ENCODE data around the gene ARIH1. TPM values are rescaled to one million over a fixed set of nuclear protein-coding genes. Genes with fewer than 3 reads are reported as not detected.

ARIH1 gene
- total and polyA plus RNA-seq, 2 of the 4 experiments (the other 2 are of a cell fraction): 24.0 to 41.2 TPM

GRCh38 chr15:72486144-72486543 lies 12.0 kb downstream of the ARIH1 start:
- Histone ChIP-seq H3K4me2 (ENCODE audit: low read depth, low read length) (peak overlapping the region; percentile 22; the same call in 1 of the 2 replicates), H2BK20ac (ENCODE audit: low read depth, low read length) (no peak overlapping the region), H4K91ac (ENCODE audit: insufficient read depth, low read depth, low read length) (no peak overlapping the region), H3K56ac (ENCODE audit: extremely low read depth, insufficient read depth, low read length) (no peak overlapping the region), H2BK5ac (ENCODE audit: low read depth, low read length, poor library complexity, severe bottlenecking) (no peak overlapping the region), H3K9me3 (ENCODE audit: control insufficient read depth, insufficient read depth, low read length) (no peaks in the 10 kb centered on the region), H2AK9ac (replicated peaks; ENCODE audit: low read depth, low read length, poor library complexity) (no peak overlapping the region), H2BK15ac (ENCODE audit: low read depth, low read length) (no peak overlapping the region), H3K36me3 (ENCODE audit: control insufficient read depth, insufficient read depth, low read length) (peaks cover 2% of the 10 kb centered on the region), H3K4me1 (ENCODE audit: control insufficient read depth, insufficient read depth, low read length) (peaks cover 10% of the 10 kb centered on the region), H3K9ac (ENCODE audit: low read depth, low read length) (no peak overlapping the region), H4K20me1 (ENCODE audit: insufficient read depth, low read length) (peaks cover 92% of the 10 kb centered on the region), H3K79me1 (ENCODE audit: low read depth in 1 of 2, low read length in 2 of 2) (peaks cover 10 to 69% of the 10 kb centered on the region in 2 experiments; a peak in 3 of 4 replicates), H3K18ac (ENCODE audit: low read depth, low read length) (no peak overlapping the region), H3K14ac (replicated peaks; ENCODE audit: low read depth, low read length) (no peak overlapping the region), H2AFZ (replicated peaks; ENCODE audit: low read length, poor library complexity) (no peak overlapping the region), H3K4me3 (ENCODE audit: insufficient read depth, low read depth, low read length) (no peak overlapping the region), H3K23ac (ENCODE audit: low read depth, low read length) (no peak overlapping the region), H3K4ac (ENCODE audit: low read depth, low read length) (no peak overlapping the region), H4K8ac (ENCODE audit: low read depth in 2 of 2, low read length in 2 of 2) (no peak overlapping the region), H4K5ac (ENCODE audit: low read depth, low read length) (no peak overlapping the region), H2BK120ac (ENCODE audit: low read depth, low read length) (no peak overlapping the region), H2AK5ac (ENCODE audit: low read depth, low read length) (no peak overlapping the region), H3K27me3 (ENCODE audit: control insufficient read depth, insufficient read depth, low read length) (no peaks in the 10 kb centered on the region), H3K9me1 (ENCODE audit: insufficient read depth, low read length) (peaks cover 17% of the 10 kb centered on the region), H3K27ac (ENCODE audit: insufficient read depth, low read length) (no peak overlapping the region)
- no peak for ATAC-seq (ENCODE audit: low read depth)
- BruUV-seq (replicated peaks): no TSS peak
- CTCF ChIA-PET: interaction anchor here (1.0 kb wide), 1 partner anchor 9 kb away, joined by 3 read pairs; no protein-coding TSS in a partner anchor
- no peak for TF ChIP-seq NFE2L2 (IDR thresholded peaks at IDR 0.05; ENCODE audit: low read depth, low read length)
- no peak for TF ChIP-seq MXI1 (IDR thresholded peaks at IDR 0.05; ENCODE audit: borderline replicate concordance, low read depth, low read length)
- no peak for TF ChIP-seq RCOR1 (IDR thresholded peaks at IDR 0.05; ENCODE audit: insufficient replicate concordance, low read length)
- no peak for TF ChIP-seq MAFK (IDR thresholded peaks at IDR 0.05; ENCODE audit: low read depth, low read length)
- no peak for TF ChIP-seq CHD1 (IDR thresholded peaks at IDR 0.05; ENCODE audit: low read depth, low read length)
- no peak for TF ChIP-seq CEBPB (IDR thresholded peaks at IDR 0.05; ENCODE audit: low read depth, low read length)
- no peak for TF ChIP-seq USF2 (IDR thresholded peaks at IDR 0.05; ENCODE audit: low read depth, low read length)
- TF ChIP-seq RFX5 (IDR thresholded peaks at IDR 0.05; ENCODE audit: low read depth, low read length): no peak
- no peak for TF ChIP-seq FOS (IDR thresholded peaks at IDR 0.05; ENCODE audit: low read depth, low read length)
- TF ChIP-seq SMC3 (IDR thresholded peaks at IDR 0.05; ENCODE audit: low read depth, low read length): no peak
- no peak for TF ChIP-seq BHLHE40 (IDR thresholded peaks at IDR 0.05; ENCODE audit: low read depth, low read length)
- TF ChIP-seq ELK1 (IDR thresholded peaks at IDR 0.05; ENCODE audit: borderline replicate concordance, low read depth, low read length): no peak
- TF ChIP-seq POLR2A (IDR thresholded peaks at IDR 0.05; ENCODE audit: low read depth, low read length): no peak
- WGBS, 2 experiments (ENCODE audit: extremely low coverage in 2 of 2, insufficient read length in 1 of 2): no CpG with 5 or more reads among the region's 3 CpGs
- in situ Hi-C loops (cut with MboI; ENCODE audit: low sequenced_read_pairs) (no loop called here), dilution Hi-C loops (cut with HindIII; ENCODE audit: low sequenced_read_pairs, unreplicated experiment) (no loop called here), intact Hi-C loops (cut with micrococcal nuclease) (no loop called here)
- DNase-seq: no peak
- POLR2A ChIA-PET (ENCODE audit: unreplicated experiment): no interaction called here

Measured in IMR-90 (cell line).